ENCODE measurements around the gene CER1. TPM values are rescaled to one million over a fixed set of nuclear protein-coding genes. Genes with fewer than 3 reads are reported as not detected.

Gene CER1
- total and polyA plus RNA-seq, 10 of the 15 experiments (the other 5 are each of a cell fraction or from before 2014, with no cell fraction given) = not detected

GRCh38 chr9:14677396-14677795 is 45.1 kb downstream of the CER1 start (continued):
- TF ChIP-seq ELK1 (IDR thresholded peaks at IDR 0.05; ENCODE audit: low read depth, low read length) = no peak

DNA sequence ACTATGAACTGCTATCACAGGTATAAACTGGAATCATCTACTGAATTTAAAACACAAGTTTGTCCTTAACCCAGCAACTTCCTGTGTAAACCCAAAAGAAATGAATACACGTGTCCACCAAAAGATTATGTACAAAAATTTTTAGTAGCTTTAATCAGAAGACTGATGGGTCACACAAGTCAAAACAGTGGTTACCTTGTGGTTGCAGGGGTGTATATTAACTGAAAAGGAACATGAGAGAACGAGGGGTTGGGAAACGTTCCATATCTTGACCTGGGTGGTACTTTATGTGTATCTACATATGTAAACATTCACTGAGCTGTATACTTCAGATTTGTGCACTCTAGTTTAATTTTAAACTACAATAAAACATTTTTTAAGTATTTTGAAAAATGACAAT is 47.9 kb downstream of the CER1 start:
- in situ Hi-C loops (cut with MboI) (no loop called here), intact Hi-C loops (cut with micrococcal nuclease; ENCODE audit: unreplicated experiment) (no loop called here)
- no peak overlapping the region for H3K9ac ChIP-seq (ENCODE audit: control insufficient read depth, insufficient read depth, low read length)
- no peak overlapping the region for H3K4me2 ChIP-seq (ENCODE audit: control insufficient read depth, insufficient read depth)
- SMC1A ChIA-PET (ENCODE audit: uncharacterized antibody, unreplicated experiment) = interaction anchor here (0.7 to 3.9 kb wide), 5 partner anchors 13 to 89 kb away, joined by 3 to 25 read pairs (median 4); no protein-coding TSS in a partner anchor
- no peaks in the 10 kb centered on the region for H3K4me1 ChIP-seq (ENCODE audit: control insufficient read depth, insufficient read depth, low read length)
- DNase-seq (ENCODE audit: low read depth, low spot score) (no peak), FAIRE-seq (no peak), ATAC-seq (no peak)
- WGBS (ENCODE audit: insufficient coverage, insufficient replicate concordance, low lambda C conversion rate, missing lambda C conversion rate) = 57% methylated on average over 3 of the region's 3 CpGs
- no peaks in the 10 kb centered on the region for H3K27me3 ChIP-seq (replicated peaks in 1 of 2; ENCODE audit: control insufficient read depth in 2 of 2, insufficient read depth in 2 of 2, low read length in 1 of 2)
- TF ChIP-seq SUPT20H (IDR thresholded peaks at IDR 0.05; ENCODE audit: borderline replicate concordance, control insufficient read depth, low read depth, low read length) = no peak
- no peak overlapping the region for H3K4me3 ChIP-seq
- no peak overlapping the region for H2AFZ ChIP-seq (ENCODE audit: control insufficient read depth, low read depth, low read length)
- CTCF ChIA-PET = interaction anchor here (0.8 to 1.4 kb wide), 7 partner anchors 13 to 95 kb away, joined by 3 to 5 read pairs (median 3); partner anchors contain the start of gene ZDHHC21
- peaks cover 0 to 16% of the 10 kb centered on the region in 2 experiments; a peak in 1 of 4 replicates for H3K36me3 ChIP-seq (ENCODE audit: control insufficient read depth in 2 of 2, insufficient read depth in 2 of 2, low read length in 1 of 2)
- H3K27ac ChIP-seq (ENCODE audit: control insufficient read depth, insufficient read depth) = no peak overlapping the region
- RAD21 ChIA-PET (ENCODE audit: unreplicated experiment) = interaction anchor here (1.1 kb wide), 1 partner anchor 13 kb away, joined by 5 read pairs; no protein-coding TSS in a partner anchor
- POLR2A ChIA-PET = no interaction called here
- no peaks in the 10 kb centered on the region for H3K9me3 ChIP-seq (replicated peaks; ENCODE audit: control insufficient read depth, insufficient read depth, low read length)
- H4K20me1 ChIP-seq (ENCODE audit: control insufficient read depth, insufficient read depth) = no peaks in the 10 kb centered on the region
- BruUV-seq (replicated peaks) = no TSS peak
- H3K79me2 ChIP-seq (ENCODE audit: control insufficient read depth, insufficient read depth, low read length) = no peaks in the 10 kb centered on the region

GRCh38 chr9:14671377-14671776 is 51.2 kb downstream of the CER1 start:
- 2% methylated on average over 3 of the region's 3 CpGs for WGBS (ENCODE audit: insufficient coverage, insufficient replicate concordance, low lambda C conversion rate, missing lambda C conversion rate)
- Histone ChIP-seq H3K9me3 (replicated peaks; ENCODE audit: control insufficient read depth, insufficient read depth, low read length) (no peaks in the 10 kb centered on the region), H3K27ac (ENCODE audit: control insufficient read depth, insufficient read depth) (no peak overlapping the region), H2AFZ (ENCODE audit: control insufficient read depth, low read depth, low read length) (no peak overlapping the region), H3K79me2 (ENCODE audit: control insufficient read depth, insufficient read depth, low read length) (no peaks in the 10 kb centered on the region), H3K4me2 (ENCODE audit: control insufficient read depth, insufficient read depth) (no peak overlapping the region), H4K20me1 (ENCODE audit: control insufficient read depth, insufficient read depth) (no peaks in the 10 kb centered on the region), H3K9ac (ENCODE audit: control insufficient read depth, insufficient read depth, low read length) (no peak overlapping the region), H3K4me3 (no peak overlapping the region), H3K27me3 (replicated peaks in 1 of 2; ENCODE audit: control insufficient read depth in 2 of 2, insufficient read depth in 2 of 2, low read length in 1 of 2) (no peaks in the 10 kb centered on the region), H3K4me1 (ENCODE audit: control insufficient read depth, insufficient read depth, low read length) (no peaks in the 10 kb centered on the region), H3K36me3 (ENCODE audit: control insufficient read depth in 2 of 2, insufficient read depth in 2 of 2, low read length in 1 of 2) (peaks cover 0 to 3% of the 10 kb centered on the region in 2 experiments; a peak in 1 of 4 replicates)
- FAIRE-seq (no peak), DNase-seq (ENCODE audit: low read depth, low spot score) (no peak), ATAC-seq (no peak)
- intact Hi-C loops (cut with micrococcal nuclease; ENCODE audit: unreplicated experiment) (no loop called here), in situ Hi-C loops (cut with MboI) (no loop called here)
- BruUV-seq (replicated peaks) = no TSS peak
- RAD21 ChIA-PET (ENCODE audit: unreplicated experiment) = no interaction called here
- CTCF ChIA-PET = interaction anchor here (1.3 to 1.6 kb wide), 2 partner anchors 10 to 18 kb away, joined by 3 to 7 read pairs; no protein-coding TSS in a partner anchor
- POLR2A ChIA-PET = interaction anchor here (1.0 kb wide), 1 partner anchor 19 kb away, joined by 3 read pairs; no protein-coding TSS in a partner anchor
- SMC1A ChIA-PET (ENCODE audit: uncharacterized antibody, unreplicated experiment) = no interaction called here
- TF ChIP-seq CUX1 (IDR thresholded peaks at IDR 0.05; ENCODE audit: insufficient replicate concordance, low read depth, low read length) = no peak

Data from GM12878 (cell line).